Measurements from ENCODE around the gene ACSF3.

DNA sequence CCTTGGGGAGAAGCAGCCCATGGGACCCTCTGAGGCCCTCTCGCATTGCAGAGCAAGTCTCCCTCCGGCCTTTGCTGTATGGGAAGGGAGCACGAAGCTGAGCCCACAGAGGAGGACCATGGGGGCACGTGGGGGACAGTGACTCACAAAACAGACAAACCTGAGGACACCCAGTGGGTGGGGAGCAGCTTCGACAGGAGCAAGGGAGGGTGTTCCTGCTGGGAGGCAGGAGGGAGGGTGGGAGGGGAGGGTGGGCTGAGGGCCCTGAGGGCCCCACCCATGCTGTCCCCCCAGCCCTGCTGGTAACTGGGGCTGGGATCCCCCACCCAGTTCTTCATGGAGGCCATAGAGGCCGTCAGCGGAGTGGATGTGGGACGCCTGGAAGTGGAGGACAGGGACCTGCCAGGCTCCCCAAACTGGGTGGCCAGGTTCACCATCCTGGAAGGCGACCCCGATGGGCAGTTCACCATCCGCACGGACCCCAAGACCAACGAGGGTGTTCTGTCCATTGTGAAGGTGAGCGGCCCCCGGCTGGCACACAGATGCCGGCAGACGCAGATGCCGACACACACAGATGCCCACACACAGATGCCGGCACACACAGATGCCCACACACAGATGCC is 94.2 kb downstream of the ACSF3 start:
- TF ChIP-seq ZNF70 (CRISPR knock-in tag; IDR thresholded peaks at IDR 0.05) (no peak), CSDC2 (CRISPR knock-in tag; IDR thresholded peaks at IDR 0.05) (no peak), TCF4 (CRISPR knock-in tag; IDR thresholded peaks at IDR 0.05; ENCODE audit: borderline replicate concordance) (no peak), OSR1 (CRISPR knock-in tag; IDR thresholded peaks at IDR 0.05) (no peak), ZFP3 (CRISPR knock-in tag; IDR thresholded peaks at IDR 0.05) (no peak), ZFP30 (CRISPR knock-in tag; IDR thresholded peaks at IDR 0.05) (no peak), ARNTL (CRISPR knock-in tag; IDR thresholded peaks at IDR 0.05; ENCODE audit: borderline replicate concordance, low read depth) (no peak), BACH2 (CRISPR knock-in tag; IDR thresholded peaks at IDR 0.05; ENCODE audit: borderline replicate concordance) (no peak), ZNF8 (CRISPR knock-in tag; IDR thresholded peaks at IDR 0.05) (no peak), PPARA (CRISPR knock-in tag; IDR thresholded peaks at IDR 0.05; ENCODE audit: borderline replicate concordance) (no peak), ZNF565 (CRISPR knock-in tag; conservative IDR thresholded peaks at IDR 0.05; ENCODE audit: low read depth) (no peak), SNAI2 (CRISPR knock-in tag; IDR thresholded peaks at IDR 0.05) (no peak)
- TF ChIP-seq, protein P1, sequence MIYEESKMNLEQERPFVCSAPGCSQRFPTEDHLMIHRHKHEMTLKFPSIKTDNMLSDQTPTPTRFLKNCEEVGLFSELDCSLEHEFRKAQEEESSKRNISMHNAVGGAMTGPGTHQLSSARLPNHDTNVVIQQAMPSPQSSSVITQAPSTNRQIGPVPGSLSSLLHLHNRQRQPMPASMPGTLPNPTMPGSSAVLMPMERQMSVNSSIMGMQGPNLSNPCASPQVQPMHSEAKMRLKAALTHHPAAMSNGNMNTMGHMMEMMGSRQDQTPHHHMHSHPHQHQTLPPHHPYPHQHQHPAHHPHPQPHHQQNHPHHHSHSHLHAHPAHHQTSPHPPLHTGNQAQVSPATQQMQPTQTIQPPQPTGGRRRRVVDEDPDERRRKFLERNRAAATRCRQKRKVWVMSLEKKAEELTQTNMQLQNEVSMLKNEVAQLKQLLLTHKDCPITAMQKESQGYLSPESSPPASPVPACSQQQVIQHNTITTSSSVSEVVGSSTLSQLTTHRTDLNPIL (CRISPR knock-in tag; IDR thresholded peaks at IDR 0.05; ENCODE audit: low read depth): no peak
- TF ChIP-seq, protein P2, sequence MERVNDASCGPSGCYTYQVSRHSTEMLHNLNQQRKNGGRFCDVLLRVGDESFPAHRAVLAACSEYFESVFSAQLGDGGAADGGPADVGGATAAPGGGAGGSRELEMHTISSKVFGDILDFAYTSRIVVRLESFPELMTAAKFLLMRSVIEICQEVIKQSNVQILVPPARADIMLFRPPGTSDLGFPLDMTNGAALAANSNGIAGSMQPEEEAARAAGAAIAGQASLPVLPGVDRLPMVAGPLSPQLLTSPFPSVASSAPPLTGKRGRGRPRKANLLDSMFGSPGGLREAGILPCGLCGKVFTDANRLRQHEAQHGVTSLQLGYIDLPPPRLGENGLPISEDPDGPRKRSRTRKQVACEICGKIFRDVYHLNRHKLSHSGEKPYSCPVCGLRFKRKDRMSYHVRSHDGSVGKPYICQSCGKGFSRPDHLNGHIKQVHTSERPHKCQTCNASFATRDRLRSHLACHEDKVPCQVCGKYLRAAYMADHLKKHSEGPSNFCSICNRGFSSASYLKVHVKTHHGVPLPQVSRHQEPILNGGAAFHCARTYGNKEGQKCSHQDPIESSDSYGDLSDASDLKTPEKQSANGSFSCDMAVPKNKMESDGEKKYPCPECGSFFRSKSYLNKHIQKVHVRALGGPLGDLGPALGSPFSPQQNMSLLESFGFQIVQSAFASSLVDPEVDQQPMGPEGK (CRISPR knock-in tag; IDR thresholded peaks at IDR 0.05; ENCODE audit: borderline replicate concordance): no peak

All from SK-N-SH treated with all-trans-retinoic acid at 6 μM for 48 hours (cell line).